Measurements from ENCODE around the gene PLEKHG5.

The PLEKHG5 gene

GRCh38 chr1:6509220-6509918 is 17.9 kb upstream of the PLEKHG5 start:
- no peak for DNase-seq

GRCh38 chr1:6508816-6509189 is 17.3 kb upstream of the PLEKHG5 start:
- no peak for DNase-seq

GRCh38 chr1:6508154-6508815 is 16.8 kb upstream of the PLEKHG5 start:
- no peak for DNase-seq

- no peak for DNase-seq
Measured at GRCh38 chr1:6507461-6507911, 16.0 kb upstream of the PLEKHG5 start.

- no peak for DNase-seq
Measured at GRCh38 chr1:6507037-6507428, 15.6 kb upstream of the PLEKHG5 start.

- DNase-seq = no peak
Measured at GRCh38 chr1:6506210-6507036, 15.0 kb upstream of the PLEKHG5 start.

GRCh38 chr1:6505367-6506209 is 14.1 kb upstream of the PLEKHG5 start:
- DNase-seq = no peak

GRCh38 chr1:6504887-6505286 is 13.4 kb upstream of the PLEKHG5 start:
- no peak for DNase-seq

GRCh38 chr1:6503884-6504602 is 12.6 kb upstream of the PLEKHG5 start:
- DNase-seq = no peak

GRCh38 chr1:6502000-6502891 is 10.8 kb upstream of the PLEKHG5 start:
- DNase-seq = no peak

- no peak for DNase-seq
Measured at GRCh38 chr1:6501279-6501813, 9.9 kb upstream of the PLEKHG5 start.

- DNase-seq = no peak
Measured at GRCh38 chr1:6500544-6501278, 9.2 kb upstream of the PLEKHG5 start.

GRCh38 chr1:6499296-6499695 is 7.8 kb upstream of the PLEKHG5 start:
- DNase-seq = no peak

- DNase-seq = no peak
Measured at GRCh38 chr1:6498576-6499111, 7.2 kb upstream of the PLEKHG5 start.

- no peak for DNase-seq
Measured at GRCh38 chr1:6497867-6498575, 6.6 kb upstream of the PLEKHG5 start.

GRCh38 chr1:6497215-6497866 is 5.9 kb upstream of the PLEKHG5 start:
- peak; percentile 45 to 56 for DNase-seq

GRCh38 chr1:6496890-6497214 is 5.4 kb upstream of the PLEKHG5 start:
- DNase-seq = no peak

- DNase-seq = no peak
Measured at GRCh38 chr1:6496365-6496721, 4.9 kb upstream of the PLEKHG5 start.
